GM18507 (cell line): ENCODE results near the gene STK39.

ENCODE experiments used
- DNase-seq: peaks from one replicate; pipeline ENCODE4 v3.0.0; 2011; ENCODE audit warnings: low read depth; ENCODE audit not compliant: insufficient read length; ENCODE audit errors: extremely low spot score
- FAIRE-seq: peaks from 2 replicates; lab custom pipeline; 2011; peaks lifted over from hg19 to GRCh38; lab: Jason Lieb, UNC

Gene STK39

GRCh38 chr2:168189835-168190569 is 57.4 kb downstream of the STK39 start:
- DNase-seq (no peak), FAIRE-seq (no peak)

GRCh38 chr2:168188002-168188401 is 59.4 kb downstream of the STK39 start:
- no peak for FAIRE-seq

DNA sequence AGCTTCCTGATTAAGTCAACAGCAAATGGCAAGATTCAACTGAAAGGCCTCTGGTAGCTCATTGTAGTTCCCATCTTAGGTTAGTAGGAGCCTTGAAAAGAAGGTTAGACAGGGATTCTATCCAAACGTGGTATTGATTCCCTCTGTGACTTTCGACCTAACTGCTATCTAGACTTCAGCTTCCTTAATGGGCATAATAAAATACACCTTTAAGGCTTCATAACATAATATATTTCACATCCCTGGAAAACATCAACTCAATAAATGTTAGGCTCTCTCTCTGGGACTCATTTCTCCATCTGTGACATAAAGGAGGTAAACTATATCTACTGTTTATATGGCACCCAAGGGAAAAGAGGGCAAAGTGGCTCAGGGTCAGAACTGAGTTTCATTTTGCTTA is 60.9 kb downstream of the STK39 start:
- no peak for DNase-seq
- FAIRE-seq, result no peak

More at GRCh38 chr2:168188002-168188401, 59.4 kb downstream of the STK39 start:
- no peak for DNase-seq

DNA sequence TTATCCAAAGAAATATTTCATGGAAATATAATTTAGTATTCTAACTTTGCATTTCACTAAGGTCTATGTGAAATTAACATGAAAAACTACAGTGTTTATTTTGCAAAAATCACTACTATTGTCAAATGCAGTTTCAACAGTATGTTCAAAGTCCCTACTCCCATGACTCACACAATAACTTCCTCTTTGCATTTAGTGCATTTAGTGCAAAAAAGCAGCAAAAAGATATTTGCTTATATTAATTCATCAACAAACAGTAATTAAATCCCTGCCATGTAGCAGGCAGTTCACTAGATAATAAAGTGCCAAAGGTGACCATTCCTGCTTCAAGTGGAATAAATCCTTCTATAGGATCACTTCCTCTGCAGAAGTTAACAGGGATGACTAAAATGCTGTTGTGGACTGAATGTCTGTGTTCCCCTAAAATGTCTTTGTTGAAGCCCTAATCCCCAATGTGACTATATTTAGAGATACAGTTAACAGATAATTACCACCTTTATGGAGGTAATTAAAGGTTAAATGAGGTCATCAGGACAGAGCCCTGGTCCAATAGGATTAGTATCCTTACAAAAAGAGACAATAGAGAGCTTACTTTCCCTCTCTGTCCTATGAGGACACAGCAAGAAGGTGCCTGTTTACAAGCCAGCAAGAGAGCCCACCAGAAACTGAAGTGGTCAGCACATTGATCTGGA is 61.7 kb downstream of the STK39 start:
- FAIRE-seq, result no peak
- no peak for DNase-seq

GRCh38 chr2:168184681-168185513 is 62.5 kb downstream of the STK39 start:
- DNase-seq (no peak), FAIRE-seq (no peak)

DNA sequence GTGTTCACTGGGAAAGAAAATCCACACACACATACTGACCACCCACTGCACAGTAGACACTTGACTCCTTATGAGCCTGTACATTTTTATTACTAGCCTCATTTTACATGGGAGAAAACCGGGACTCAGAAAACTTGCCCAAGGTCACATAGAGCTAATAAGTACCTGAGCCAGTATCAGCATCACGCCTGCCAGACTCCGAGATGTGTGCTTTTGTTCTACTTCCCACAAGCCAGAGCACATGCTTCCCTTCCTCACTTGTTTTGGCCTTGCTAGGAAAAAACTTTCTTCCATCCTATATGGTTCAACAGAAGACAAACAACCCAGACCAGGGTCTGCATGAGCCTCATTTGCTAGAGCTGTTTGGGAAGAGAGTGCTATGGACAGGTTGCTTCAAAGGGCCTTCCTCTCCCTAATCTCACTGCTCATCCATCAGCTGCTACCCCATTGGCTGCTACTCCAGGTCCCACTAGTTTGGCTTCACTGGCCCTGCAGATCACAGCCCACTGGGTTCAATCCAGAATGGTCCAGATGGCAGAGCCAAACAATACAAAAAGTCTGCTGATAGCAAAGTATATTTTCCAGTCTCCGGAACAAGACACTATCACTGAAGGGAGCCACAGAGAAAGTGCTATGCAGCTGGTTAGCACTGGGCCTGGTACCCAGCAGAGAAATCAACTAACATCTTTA is 63.9 kb downstream of the STK39 start:
- FAIRE-seq, result no peak
- no peak for DNase-seq

- FAIRE-seq (no peak), DNase-seq (no peak)
Observed at GRCh38 chr2:168182550-168183249, 64.7 kb downstream of the STK39 start.

DNA sequence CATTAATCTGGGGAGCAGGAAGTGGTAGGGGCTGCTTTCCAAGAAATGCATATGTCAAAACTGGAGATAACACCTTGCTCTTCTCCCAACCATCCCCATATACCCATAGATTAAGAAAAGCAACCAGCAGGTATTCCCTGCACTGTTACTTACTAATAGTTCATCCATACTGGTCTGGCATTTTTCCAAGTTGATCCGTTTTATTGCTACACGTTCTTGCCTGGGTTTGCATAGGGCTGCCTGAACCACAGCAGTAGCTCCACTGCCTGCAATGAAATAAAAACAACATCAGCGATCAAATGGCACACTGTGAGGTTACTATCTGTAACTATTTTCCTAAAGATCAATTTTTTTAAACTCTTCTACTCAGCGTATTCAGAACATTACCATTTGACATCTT is 65.6 kb downstream of the STK39 start:
- FAIRE-seq (no peak), DNase-seq (no peak)

- FAIRE-seq (no peak), DNase-seq (no peak)
Observed at GRCh38 chr2:168180914-168181313, 66.5 kb downstream of the STK39 start.

GRCh38 chr2:168180483-168180882 is 66.9 kb downstream of the STK39 start:
- FAIRE-seq (no peak), DNase-seq (no peak)

DNA sequence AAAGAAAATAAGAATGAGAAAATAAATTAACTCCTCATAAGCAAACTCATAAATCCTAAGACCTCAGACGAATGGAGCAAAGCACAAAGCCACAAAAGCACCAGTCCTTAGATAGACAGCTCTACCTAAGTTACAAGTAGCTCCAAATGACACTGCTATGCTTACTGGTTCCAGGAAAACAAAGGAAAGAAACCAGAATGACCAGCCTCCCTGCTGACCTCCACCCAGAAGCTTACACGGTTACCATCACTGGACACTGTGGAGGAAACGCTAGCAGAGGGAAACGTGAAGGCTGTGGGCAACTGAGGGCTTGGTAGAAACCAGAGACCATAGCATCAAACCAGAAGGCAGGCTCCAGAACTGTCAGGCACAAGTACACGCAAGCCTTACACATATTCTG is 67.8 kb downstream of the STK39 start:
- FAIRE-seq, result no peak
- no peak for DNase-seq

GRCh38 chr2:168178520-168179324 is 68.7 kb downstream of the STK39 start:
- no peak for FAIRE-seq

DNA sequence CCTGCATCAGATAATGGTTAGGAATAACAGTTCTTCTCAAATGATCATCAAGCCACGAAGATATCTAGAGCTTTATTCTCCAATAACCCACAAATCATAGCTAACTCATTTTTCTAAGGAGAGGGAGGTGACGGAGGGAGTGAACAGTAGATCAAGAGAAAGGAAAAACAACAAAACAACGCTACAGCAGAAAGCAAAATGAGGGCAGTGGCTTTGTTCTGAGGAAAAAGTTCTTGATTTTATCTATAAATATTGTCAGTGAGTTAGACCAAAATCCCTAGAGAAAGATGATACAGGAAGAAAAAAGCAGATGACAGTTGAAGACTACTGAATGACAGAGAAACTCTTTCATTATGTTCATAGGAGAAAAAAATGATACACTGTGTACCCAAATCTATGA is 71.0 kb downstream of the STK39 start:
- no peak for FAIRE-seq
- no peak for DNase-seq

More at GRCh38 chr2:168178520-168179324, 68.7 kb downstream of the STK39 start:
- no peak for DNase-seq

- FAIRE-seq, result no peak
- DNase-seq, result no peak
Observed at GRCh38 chr2:168175469-168175868, 71.9 kb downstream of the STK39 start.

- DNase-seq, result no peak
- no peak for FAIRE-seq
Observed at GRCh38 chr2:168174756-168175155, 72.6 kb downstream of the STK39 start.

DNA sequence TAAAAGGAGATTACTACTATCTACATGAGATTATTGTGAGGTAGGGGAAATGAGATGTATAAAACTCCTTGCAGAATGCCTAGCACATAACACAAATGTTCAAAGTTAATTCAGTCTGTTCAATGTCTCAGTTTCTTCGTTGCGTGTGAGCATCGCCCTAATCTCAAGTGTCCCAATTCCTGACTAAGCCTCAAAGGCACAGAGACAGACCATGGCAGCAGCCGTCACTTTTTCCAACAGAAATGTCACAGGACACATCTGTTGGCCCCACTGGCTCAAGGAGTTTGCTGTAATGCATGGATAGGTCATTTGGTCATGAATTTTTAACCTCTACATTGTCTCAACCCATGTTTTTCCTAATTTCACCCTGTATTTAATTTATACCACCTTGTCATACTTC is 75.3 kb downstream of the STK39 start:
- DNase-seq, result no peak
- no peak for FAIRE-seq

DNA sequence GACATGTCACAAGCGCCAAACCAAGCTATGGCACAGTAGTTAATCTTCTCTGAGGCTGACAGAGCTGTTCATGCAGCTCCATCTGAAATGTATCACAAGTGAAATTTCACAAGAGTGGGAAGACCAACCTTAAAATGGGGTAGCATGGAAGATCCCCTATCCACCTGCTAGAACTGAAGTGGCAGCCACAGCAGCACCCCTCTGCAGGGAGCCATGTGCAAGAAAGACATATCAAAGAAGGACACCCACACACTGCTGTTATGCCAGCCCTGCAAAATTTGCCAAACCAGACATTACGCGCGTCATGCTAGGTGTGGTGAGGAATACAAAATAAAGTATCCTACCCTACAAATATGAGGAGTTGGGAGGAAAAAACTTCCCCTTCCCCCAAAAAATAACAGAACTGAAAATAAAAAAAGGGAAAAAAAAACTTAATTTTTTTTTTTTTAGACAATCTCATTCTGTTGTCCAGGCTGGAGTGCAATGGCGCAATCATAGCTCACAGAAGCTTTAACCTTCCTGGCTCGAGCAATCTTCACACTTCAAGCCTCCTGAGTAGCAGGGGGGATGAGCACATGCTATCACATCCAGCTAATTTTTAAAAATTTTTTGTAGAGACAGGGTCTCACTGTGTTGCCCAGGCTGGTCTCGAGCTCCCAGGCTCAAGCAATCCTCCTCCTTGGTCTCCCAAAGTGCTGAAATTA is 76.2 kb downstream of the STK39 start:
- no peak for FAIRE-seq
- DNase-seq, result no peak
